Measurements from ENCODE around the gene ZNF23.

ZNF23 gene

DNA sequence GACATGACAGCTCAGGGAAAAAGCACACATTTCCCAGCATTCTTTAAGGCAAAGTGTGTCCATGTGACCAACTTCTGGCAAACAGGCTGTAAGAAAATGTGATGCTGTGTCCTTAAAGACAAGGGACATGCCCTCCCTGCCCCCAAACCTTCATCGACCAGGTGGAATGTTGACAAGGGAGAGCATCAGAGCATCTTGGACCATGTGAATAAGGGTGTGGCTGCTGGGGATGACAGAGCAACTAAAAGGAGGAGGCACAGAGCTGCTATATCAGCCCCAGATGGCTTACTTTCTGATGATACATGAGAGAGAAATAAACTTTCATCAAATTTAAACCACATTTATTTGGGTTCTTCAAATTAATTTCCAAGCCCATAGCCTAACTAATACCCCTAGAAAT is 2.2 kb upstream of the ZNF23 start:
- DNase-seq = no peak

DNA sequence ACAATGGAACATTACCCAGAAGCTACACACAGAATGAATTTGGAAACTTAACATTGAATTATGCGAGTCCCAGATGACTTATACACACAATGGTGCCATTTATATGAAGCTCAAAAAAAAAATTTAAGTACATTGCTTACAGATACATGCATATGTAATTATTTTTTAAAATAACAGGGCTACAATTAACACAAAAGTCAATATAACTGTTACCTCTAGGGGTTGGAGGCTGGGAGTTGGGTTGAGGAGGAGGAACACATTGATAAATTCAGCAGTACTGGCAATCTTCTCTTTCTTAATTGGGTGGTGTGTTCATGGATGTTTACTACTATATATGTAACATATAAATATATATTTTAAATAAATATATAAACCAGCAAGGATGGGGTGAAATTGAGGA is 1.1 kb downstream of the ZNF23 start:
- no peak for DNase-seq

DNA sequence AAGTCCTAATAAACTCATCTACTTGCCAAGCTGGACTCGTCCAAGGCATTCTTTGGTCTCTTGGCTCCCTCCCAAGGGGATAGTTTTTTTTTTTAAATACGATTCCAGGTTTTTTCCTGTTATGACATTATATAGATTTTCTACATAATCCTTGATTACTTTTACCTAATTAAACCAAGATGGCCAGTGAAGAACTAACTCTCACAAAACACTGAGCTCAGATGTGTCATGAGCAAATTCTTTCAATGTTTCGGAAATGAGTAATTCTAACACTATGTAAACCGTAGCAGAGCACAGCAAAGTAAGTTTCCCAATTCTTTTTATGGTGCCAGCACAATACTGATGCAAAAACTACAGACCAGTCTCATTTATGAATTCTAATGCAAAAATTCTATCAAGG is 1.8 kb downstream of the ZNF23 start:
- no peak for DNase-seq

DNA sequence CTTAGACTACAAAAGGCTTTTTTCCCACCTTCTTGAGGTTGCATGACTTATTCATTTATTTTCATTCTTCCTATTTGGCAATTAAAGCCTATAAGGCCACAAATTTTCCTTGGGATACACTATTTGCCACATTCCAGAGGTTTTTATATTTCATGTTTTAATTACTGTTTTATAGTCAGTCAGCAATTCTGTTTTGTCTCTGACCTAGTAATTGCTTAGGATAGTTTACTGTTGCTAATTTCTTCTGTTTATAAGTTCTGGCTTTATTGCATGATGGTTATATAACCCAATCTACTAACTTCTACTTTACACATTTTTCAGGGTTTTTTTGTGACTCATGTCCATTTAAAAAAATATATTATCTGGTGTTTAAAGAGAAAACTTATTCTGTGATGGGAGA is 2.5 kb downstream of the ZNF23 start:
- no peak for DNase-seq

DNA sequence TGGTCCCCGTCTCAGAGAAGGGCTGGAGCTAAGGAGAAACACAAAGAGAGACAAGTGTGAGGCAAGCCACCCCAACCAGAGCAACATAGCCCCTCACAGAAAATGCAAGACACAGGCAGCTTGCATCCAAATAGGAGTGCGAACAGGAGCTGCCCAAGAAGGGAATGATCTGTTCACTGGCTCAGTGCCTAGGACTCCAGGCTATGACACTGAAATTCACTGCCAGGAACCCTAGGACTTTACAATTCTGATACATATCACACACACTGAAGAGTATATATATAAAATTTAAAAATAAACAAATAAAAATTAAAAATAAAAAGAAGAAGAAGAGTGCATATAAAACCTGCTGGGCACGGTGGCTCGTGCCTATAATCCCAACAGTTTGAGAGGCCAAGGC is 5.2 kb downstream of the ZNF23 start:
- DNase-seq = no peak

DNA sequence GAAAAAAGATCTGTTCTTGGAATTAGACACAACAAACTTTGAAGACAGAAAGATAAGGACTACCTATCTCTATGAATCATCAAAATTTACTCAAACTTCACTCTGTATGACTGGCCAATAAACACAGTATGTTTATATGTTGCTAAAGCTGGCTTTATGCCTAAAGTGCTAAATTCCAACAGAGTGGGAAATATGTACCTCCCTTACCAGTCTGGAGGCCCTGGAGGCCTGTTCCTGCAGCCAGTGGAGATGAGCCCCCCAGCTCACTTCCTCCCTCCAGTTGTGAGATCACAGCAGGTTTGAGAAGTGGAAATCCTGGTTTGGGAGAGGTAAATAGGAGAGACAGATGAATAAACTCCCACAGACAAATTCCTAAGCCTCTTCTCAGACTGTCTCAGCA is 9.0 kb downstream of the ZNF23 start:
- DNase-seq = no peak

DNA sequence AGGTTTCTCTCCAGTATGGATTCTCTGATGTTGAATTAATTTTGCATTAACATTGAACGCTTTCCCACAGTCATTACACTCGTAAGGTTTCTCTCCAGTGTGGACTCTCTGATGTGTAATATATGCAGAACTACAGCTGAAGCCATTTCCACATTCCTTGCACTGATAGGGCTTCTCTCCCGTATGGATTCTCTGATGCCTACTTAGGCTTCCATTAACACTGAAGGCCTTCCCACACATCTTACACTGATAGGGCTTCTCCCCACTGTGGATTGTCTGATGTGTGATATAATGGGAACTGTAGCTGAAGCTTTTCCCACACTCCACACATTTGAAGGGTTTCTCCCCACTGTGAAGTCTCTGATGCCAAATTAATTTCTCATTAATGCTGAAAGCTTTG is 13.0 kb downstream of the ZNF23 start:
- DNase-seq = no peak

DNA sequence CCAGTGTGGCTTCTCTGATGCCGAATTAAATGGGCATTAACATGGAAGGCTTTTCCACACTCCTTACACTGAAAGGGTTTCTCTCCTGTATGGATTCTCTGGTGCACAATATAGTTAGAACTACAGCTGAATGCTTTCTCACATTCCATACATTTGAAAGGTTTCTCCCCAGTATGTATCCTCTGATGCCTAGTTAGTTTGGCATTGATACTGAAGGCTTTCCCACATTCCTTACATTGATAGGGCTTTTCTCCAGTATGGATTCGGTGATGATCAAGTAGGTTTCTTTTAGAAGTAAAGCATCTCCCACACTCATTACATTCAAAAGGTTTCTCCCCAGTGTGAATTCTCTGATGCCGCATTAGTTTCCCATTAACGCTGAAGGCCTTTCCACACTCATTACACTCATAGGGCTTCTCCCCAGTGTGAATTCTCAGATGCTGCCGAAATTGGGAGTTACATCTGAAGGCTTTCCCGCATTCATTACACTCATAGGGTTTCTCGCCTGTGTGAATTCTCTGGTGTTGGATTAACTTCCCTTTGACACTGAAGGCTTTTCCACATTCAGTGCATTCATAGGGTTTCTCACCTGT is 13.7 kb downstream of the ZNF23 start:
- no peak for DNase-seq

DNA sequence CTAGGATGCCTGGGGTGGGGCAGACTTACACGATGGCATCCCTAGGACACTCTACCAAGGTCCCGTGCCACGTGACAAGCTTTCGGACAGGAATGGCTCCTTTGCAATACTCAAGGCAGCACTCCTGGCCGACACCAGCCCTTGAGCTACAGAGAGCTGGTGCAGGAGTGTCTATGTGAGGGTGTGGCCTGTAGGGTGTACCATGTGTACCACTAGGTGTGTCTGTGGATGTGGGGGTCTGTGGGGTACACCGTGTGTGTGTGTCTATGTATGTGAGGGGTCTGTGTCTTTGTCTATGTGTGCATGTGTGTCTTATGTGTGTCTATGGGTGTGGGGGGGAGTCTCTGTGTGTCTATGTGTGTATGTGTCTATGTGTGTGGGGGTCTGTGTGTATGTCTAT is 18.3 kb downstream of the ZNF23 start:
- no peak for DNase-seq

DNA sequence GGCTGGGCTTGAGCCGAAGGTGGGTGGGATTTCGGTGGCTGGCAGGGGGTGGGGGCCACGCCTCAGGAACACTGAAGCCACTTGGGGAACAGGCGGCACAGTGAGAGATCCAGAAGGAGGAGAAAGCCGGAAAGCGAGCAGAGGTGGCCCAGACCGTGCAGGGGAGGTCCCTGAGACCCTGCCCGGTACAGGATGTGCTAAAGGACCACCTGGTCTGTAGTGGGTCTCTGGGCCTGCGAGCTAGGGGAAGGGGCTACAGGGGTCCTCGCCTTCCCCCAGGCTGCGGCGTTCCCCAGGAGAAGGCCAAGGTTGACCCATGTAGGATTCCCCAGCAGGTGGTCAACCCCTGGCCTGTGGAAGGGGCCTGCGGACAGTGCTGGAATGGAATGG is 20.0 kb downstream of the ZNF23 start, which contains the start of gene TLE7:
Gene TLE7 (minus strand): TSS at position 4 of the 390 bp plus-strand sequence. CDS start 8,730 bp downstream, outside the sequence.
- no peak for DNase-seq

DNA sequence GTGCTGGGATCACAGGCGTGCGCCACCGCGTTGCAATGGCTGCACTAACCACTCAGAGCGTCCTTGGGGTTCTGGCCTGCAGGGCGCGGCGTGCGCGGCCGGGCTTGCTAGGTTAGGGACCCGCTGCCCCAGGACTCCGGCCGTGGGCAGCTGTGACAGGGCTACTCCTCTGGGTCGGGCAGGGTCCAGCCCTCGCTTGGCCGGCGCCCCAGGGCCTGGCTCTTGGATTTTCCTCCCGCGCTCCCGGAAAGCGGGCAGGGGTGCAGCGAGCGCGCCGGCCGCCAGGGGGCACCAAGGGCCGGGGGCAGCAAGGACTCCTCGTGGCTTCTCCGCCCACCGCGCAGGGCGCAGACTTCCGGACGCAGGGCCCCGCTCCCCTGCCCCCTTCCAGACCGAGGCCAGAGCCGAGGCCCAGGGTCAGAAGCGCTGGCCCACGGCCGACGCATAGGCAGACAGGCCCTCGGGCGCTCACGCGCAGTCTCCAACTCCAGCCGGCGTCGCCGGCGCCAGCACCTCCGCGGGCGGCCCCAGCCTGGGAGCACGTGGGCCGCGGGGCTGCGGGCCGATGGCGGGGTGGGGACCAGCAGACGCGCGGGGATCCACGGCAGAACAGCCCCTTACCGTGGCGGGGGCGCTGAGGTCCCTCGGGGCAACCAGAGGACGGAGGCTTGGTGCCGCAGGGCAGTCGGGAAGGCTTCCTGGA is 20.5 kb downstream of the ZNF23 start:
- DNase-seq = no peak

DNA sequence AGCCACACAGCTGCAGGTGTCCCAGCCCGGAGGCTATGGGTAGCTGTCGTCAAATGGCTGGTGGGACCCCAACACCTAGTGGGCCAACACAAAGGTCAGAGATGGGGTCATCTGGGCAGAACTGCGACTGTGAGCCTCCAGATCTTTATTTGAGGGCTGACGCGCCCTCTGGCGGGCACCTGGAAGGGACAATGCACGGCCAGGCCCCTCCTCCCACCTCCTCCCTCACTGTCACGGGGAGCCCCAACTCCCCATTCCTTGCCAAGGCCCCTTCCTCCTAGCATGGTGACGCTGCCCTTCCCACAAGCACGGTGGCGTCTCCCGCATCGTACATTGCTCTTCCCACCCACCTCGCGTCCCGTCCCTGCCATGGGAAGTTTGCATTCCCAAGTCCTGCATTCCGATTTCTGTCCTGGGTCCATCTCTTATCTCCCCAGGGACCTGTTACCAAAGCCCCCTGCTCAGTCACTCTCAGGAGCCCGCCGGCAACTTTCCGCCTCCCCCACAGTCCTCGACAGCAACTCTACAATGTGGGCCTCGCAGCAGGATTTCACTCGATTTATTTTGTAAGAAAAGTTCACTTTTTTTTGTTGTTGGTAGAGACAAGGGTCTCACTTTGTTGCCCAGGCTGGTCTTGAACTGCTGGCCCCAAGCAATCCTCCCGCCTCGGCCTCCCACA is 21.2 kb downstream of the ZNF23 start:
- no peak for DNase-seq

DNA sequence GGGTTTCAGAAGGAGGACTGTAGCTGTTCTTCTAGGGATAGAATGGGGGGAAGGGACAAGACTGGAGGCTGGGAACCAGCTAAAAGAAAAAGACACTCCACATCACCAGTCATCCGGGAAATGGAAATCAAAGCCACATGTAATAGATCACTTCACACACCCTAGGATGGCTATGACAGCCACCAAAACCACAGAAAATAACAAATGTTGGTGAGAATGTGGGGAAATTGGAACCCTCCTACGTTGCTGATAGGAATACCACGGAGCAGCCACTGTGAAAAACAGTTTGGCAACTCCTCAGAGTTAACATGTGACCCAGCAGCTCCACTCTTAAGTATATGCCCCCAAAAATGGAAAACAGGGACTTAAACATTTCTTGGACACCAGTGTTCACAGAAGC is 22.5 kb downstream of the ZNF23 start:
- DNase-seq = no peak

DNA sequence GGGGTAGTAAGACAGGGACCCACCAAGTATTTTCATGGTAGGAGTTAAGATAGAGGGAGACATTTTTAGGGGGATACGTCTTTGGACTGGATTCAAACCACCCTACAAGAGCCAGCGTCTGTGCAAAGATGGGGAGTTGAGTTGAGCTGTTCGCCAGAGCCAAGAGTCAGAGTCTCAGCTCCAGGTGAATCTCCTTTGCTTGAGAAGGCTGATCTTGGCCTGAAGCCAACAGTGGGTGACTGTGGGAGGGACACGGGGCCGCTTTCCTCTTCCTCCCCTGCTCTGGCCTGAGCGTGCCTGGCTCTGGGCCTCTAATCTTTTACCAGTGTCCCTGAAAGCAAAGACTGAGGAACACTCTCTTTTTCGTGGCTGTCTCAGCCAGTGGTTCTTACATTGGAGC is 25.6 kb downstream of the ZNF23 start:
- no peak for DNase-seq

DNA sequence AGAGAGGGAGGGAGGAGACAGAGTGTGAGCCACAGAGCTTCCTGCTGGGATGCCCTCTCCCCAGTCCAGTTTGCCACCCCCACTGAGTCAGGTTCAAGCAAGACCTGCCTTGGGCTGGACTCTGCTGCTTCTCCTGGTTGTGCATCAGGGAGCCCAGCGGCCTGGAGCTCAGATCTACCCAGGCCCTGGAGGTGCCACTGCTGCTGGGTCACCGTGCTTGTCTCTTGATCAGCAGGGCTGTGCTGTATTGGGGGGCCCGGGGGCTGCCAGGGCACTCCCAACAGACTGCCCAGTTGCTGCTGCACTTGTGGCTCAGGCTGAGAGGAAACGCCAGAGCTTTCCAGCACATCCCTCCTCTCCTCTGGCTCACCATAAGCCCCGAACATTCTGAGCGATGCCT is 29.1 kb downstream of the ZNF23 start:
- DNase-seq = no peak

DNA sequence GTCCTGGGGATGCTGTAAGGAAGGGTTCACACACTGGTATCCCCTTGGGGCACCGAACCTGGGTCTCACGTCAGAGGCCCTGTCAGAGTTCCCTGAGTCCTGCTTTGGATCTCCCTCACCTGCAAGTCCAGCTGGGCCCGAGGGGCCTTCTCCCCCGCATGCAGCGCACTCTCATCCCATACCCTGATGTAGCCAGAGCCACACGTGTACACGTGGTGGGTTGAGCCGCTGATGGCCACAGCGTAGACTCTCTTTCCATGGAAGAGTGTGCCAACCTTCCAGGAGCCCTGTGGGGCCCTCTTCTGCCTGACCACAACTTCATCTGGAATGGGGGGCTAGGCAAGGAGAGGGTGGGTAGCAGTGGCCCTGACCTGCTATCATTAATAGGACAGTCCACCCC is 30.1 kb downstream of the ZNF23 start:
- no peak for DNase-seq

DNA sequence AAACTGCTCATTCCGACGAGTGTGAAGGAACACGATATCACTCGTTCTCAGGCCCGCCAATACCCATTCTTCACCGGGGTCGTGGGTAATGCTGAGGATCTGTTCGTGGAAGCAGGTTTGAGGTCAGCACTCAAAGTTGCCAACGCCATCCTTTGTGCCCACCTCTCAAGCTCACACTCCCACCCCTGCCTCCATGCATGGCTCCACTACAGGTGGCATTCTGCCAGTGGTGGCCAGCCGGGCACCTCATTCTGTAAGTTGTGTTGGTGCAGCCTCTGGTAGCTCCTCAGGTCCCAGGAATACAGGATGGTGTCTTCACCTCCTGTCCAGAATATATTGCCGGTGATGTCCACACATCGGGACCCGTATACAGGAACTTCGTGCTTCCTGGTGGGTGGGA is 30.9 kb downstream of the ZNF23 start:
- DNase-seq = no peak

DNA sequence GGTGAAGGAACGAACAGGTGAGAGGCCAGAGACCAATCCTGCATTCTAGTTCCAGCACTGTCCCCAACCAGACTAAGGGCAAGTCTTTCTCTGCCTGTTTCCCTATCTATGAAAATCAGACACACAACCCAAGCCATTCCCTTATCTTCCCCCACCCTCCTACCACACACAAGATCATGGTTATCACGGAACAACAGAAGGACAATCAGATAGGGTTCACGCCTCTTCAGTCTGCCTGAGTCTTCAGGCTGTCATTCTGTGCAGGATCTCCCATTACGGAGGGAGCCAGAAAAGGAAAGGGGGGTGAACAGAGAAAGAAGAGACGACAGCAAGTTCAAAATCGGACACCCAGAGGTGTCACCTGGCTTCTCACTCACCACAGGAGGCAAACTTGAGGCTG is 31.3 kb downstream of the ZNF23 start:
- DNase-seq = no peak

DNA sequence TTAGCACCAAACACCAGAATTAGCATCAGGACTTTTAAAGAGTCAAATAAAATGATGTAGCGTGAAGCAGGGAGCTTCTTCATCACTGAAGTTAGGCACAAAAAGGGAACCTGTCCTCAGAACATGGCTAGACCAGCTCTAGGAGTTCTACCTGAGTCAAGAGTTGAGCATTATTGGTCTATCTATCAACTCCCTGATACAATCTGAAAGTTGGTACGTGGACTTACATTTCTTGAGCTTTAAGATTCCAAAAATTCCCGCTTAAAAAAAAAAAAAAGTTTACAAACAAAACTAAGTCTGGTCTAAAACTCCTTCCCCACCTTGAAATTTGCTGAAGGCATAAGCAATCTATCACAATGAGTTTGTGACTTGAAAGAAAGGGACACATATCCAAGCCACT is 32.5 kb downstream of the ZNF23 start:
- DNase-seq = no peak

DNA sequence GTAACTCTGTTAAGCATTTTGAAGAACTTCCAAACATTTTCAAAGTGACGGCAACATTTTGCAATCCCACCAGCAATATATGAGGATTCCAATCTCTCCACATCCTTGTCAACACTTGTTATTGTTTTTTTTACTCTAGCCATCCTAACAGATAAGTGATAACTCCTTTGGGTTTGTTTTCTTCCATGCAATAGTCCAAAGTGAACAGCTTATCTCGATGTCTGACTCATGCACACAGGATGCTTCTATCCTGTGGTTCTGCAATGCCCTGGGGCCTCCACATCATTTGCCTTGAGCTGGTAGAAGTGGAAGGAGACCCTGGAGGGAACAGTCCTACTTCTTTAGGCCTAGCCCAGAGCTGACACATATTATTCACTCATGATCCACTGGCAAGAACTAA is 33.2 kb downstream of the ZNF23 start:
- no peak for DNase-seq

DNA sequence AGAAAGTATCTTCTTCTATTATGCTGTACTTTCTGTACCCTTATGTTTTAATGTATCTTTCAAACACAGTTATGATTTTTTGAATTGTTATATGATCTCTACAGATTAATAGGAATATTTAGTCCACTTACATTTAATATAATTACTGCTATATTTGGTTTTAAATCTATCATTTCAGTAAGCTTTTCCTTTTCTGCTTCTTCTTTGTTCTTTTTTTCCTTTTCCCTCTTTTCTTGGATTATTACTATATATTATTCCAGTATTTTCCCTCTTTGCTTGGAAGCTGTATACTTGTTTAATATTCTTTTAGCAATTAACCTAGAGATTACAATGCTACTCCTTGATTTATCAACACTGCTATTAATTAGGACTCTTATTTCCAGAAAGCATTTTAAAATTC is 33.7 kb downstream of the ZNF23 start:
- no peak for DNase-seq

DNA sequence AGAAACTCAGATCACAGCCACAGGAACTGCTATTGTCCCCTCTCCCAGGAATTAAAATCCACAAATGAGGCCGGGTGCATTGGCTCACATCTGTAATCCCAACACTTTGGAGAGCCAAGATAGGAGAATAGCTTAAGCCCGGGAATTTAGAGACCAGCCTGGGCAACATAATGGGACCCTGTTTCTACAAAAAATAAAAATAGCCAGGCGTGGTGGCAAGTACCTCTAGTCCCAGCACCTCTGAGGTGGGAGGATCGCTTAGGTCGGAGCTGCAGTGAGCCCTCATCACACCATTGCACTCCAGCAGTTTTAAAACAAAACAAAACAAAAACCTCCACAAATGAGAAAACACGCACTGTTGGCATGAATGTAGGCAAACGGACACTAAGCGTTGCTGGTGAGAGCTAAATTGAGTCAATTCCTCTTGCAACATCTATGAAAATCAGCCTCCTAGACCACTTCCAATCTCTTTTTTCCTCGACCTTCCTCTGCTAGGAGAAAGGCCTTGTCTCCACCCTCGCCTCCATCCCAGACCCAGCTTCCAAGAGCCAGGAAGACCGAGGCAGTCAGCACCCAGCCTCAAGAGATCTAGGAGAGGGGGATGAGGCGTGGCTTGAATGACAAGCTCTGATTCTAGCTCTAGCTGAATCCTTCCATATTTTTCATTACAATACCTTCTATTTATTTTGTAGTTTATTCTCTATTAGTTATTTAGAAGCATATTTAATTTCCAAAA is 35.0 kb downstream of the ZNF23 start:
- DNase-seq = no peak

DNA sequence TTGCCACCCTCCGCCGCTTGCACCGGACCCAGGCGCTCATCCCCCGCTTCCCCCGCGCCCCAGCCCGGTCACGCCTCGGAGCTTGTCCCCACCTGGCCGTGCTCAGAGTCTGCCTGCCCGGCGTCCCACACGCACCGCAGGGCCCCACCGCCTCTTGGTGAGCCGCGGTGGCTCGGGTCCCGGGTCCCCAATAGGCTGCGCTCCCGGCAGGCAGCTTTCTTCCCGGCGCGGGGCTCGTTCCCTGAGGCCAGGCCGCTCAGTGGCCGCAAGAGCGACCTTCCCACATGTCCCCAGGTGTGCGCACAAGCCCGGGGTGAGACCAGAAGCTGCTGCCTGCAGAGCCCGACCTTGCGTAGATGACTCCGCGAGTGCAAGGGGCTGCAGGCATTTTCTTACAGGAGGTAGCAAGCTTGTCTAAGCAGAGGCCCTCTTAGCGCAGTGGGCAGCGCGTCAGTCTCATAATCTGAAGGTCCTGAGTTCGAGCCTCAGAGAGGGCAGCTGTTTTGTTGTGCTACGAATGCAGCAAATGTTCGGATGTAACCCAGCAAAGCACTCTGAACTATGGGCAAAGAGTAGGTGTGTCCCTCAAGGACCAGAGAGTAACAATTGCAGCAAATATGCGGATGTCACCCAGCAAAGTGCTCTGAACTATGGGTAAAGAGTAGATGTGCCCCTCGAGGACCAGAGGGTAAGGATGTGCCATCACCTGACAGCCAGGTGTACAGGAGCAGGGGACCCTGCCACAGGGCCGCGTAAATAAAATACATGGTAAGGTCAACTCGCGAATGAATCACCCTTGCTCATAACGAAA is 35.8 kb downstream of the ZNF23 start:
- DNase-seq = no peak

Measured in NCI-H2029 treated with DMSO at 0.1 percent for 48 hours (cell line).